ENCODE data around the gene AOC1.
"Not testable (repeated sequence)": the region's sequence is repeated elsewhere in the genome, so short reads cannot be mapped to it uniquely, and the experiment has no call there.

Gene AOC1, protein sequence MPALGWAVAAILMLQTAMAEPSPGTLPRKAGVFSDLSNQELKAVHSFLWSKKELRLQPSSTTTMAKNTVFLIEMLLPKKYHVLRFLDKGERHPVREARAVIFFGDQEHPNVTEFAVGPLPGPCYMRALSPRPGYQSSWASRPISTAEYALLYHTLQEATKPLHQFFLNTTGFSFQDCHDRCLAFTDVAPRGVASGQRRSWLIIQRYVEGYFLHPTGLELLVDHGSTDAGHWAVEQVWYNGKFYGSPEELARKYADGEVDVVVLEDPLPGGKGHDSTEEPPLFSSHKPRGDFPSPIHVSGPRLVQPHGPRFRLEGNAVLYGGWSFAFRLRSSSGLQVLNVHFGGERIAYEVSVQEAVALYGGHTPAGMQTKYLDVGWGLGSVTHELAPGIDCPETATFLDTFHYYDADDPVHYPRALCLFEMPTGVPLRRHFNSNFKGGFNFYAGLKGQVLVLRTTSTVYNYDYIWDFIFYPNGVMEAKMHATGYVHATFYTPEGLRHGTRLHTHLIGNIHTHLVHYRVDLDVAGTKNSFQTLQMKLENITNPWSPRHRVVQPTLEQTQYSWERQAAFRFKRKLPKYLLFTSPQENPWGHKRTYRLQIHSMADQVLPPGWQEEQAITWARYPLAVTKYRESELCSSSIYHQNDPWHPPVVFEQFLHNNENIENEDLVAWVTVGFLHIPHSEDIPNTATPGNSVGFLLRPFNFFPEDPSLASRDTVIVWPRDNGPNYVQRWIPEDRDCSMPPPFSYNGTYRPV

DNA sequence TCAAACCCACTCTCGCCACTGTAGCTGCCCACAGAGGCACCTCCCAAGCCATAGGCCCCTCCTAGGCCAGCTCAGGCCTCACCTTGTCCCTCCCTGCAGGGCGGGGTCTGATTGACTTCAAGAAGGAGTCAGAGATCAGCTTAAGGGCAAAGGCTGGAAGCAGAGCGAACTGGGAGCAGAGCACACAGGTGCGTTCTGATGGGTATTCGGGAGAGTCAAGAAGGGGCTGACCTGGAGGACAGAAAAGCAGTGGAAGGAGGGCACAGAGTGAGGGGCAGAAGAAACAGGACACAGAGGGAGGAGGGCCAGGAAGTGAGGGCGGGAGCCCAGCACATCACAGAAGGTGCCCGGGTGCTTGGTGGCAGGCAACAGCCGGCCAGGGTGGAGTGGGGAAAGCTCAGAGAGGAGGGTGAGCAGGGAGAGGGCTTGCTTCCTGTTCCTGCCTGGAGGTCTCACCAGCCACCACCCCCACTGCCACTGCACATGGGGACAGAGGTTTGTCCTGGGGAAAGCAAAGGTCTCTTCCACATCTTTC is at the start of gene AOC1:
AOC1 (plus strand) TSS at position 147 of the 535 bp plus-strand sequence. CDS start 3,954 bp downstream, outside the sequence.
- DNase-seq = peak; percentile 47

DNA sequence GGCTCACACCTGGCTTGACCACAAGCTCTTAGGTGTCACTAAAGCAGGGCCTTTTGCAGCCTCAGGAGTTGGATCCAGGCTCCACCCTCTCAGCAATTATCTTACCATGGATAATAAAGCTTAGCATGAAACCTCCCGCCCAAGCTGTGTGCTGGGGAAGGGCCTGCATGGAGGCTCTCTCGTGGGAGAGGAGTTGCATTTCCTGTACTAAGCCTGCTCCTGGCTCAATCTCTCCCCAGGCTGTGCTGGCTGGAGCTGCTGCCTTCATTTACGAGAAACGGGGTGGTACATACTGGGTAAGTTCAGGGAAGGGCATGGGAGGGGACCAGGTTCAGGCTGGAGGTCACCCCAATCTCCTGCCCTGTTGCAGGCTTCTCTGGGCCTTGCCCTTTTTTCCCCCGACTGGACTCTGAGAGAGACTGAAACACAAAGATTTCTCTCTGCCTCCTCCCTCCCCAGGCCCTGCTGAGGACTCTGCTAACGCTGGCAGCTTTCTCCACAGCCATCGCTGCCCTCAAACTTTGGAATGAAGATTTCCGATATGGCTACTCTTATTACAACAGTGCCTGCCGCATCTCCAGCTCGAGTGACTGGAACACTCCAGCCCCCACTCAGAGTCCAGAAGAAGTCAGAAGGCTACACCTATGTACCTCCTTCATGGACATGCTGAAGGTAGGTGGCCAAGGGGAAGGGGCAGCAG is 49.0 kb upstream of the AOC1 start:
- DNase-seq = no peak

DNA sequence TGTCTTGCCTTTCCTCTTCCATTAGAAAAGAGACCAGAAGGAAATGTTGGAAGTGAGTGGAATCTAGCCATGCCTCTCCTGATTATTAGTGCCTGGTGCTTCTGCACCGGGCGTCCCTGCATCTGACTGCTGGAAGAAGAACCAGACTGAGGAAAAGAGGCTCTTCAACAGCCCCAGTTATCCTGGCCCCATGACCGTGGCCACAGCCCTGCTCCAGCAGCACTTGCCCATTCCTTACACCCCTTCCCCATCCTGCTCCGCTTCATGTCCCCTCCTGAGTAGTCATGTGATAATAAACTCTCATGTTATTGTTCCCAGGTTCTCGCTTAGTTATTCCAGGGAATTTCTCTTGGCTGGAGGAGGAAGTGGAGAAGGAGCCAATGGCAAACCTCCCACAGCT is 47.5 kb upstream of the AOC1 start:
- no peak for DNase-seq

DNA sequence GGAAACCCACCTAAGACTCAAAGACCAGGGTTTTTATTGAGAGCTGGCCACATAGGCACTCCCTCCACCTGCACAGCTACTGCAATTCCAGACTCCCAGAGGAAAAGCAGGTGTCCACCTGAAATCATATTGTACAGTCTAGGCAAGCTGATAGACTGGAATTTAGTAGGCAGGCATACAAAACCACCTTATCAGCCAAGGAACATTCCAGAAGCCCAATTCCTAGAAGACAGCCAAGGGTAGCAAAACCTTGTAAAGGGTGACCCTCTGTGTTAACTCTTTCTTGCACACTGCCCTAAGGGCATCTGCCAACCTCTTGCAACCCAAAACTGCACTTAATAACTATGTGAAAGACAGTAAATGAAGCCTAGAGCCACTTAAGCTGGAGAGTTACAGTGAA is 46.5 kb upstream of the AOC1 start:
- no peak for DNase-seq

DNA sequence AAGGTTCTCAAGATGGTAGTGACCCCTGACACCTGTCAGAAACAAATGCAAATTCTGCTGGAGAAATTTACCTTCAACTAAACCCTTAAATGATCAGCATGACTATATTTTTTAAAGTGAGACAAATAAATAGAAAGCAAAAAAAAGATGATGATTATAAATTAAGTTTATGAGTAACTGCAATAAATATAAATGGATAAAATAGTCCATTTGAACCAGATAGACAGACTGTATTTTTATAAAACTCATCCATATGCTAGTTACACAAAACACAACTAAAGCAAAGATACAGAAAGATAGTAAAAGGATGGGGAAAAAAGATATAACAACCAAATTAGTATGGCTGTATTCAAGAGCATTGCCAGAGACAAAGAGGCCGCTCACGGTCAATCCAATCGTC is 45.9 kb upstream of the AOC1 start:
- no peak for DNase-seq

DNA sequence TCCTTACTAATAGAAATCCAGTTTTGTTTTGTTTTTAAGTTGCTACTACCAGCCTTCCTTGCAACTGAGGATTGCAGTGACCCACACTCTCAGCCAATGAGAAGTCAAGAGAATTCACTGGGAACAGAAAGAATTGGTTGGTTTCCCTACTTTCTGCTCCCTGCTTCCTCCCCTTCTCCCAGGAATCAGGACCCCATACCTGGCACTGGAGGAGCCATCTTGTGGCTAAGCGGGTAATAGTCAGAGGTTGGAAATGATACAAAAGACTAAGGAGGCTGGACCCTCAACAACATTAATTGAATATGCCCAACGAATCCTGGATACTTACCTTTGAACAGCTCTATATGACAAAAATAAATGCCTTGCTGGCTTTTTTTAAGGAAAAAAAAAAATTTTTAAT is 45.5 kb upstream of the AOC1 start:
- DNase-seq = no peak

DNA sequence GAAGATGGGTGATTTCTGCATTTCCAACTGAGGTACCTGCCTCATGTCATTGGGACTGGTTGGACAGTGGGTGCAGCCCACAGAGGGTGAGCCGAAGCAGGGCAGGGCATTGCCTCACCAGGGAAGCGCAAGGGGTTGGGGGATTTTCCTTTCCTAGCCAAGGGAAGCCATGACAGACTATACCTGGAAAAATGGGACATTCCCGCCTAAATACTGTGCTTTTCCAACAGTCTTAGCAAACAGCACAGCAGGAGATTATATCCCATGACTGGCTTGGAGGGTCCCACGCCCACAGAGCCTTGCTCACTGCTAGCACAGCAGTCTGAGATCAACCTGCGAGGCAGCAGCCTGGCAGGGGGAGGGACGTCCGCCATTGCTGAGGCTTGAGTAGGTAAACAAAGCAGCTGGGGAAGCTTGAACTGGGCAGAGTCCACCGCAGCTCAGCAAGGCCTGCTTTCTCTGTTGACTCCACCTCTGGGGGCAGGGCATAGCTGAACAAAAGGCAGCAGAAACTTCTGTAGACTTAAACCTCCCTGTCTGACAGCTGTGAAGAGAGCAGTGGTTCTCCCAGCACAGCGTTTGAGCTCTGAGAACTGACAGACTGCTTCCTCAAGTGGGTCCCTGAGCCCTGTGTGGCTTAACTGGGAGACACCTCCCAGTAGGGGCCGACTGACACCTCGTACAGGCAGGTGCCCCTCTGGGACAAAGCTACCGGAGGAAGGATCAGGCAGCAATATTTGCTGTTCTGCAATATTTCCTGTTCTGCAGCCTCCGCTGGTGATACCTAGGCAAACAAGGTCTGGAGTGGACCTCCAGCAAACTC is 44.5 kb upstream of the AOC1 start:
- DNase-seq = not testable (repeated sequence)

DNA sequence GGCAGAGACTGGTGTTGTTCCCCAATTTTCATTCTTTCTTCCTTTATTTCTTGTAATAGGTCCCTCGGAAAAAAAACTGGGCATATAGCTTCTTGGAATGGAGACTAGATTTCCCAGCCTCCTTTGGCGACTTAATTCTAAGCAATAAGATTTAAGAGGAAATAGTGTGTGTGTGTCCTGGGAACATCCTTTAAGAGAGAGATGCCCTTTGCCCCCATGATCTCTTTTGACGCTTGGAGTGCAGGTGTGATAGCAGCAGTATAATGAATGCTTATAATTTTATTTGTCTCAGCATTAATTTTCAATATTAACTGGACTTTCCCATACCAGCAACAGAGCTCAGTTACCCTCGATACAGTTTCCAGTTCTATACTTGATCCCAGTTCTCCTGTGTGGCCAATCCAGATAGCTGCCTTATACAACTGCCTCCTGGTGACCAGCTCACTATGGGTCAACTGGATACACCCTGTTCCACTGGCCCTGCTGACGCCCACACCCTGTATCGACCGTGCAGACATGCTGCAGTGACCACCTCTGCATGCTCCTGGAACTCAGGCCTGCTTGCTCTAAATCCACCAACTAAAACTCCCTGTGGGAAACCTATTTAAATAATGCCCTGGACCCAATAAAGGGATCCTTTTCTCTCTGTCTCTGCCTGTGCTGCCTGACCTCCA is 37.9 kb upstream of the AOC1 start:
- DNase-seq = no peak

DNA sequence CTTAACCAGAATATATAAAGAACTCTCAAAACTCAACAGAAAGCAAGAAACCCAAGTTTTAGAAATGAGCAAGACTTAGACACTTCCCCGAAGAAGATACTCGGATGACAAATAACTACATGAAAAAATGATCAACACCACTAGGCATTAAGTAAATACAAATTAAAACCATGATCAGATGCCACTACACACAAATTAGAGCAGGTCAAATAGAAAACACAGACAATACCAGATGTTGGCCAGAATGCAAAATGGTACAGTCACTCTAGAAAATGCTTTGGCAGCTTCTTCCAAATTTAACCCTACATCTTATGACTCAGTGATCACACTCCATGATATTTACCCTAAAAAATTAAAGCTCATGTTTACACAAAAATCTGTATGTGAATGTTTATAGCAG is 33.3 kb upstream of the AOC1 start:
- DNase-seq = no peak

DNA sequence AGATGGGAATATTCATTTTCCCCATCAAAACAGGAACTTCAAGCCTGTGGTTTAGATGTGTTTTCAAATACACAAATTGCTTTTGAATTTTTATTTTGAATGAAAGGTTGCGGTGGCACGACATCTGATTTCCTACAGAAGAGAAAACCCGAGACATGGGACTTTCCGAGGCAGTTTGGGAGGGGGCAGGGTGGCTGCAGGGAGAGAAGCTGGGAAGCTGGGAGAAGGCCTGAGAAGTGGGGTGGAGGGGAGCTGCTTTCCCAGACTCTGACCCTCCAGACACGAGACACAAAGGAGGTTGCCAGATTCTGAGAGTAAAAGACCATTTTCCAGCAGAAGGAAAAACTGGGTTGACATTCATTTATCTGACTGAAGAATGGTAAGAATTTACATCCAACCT is 32.2 kb upstream of the AOC1 start:
- DNase-seq = no peak

DNA sequence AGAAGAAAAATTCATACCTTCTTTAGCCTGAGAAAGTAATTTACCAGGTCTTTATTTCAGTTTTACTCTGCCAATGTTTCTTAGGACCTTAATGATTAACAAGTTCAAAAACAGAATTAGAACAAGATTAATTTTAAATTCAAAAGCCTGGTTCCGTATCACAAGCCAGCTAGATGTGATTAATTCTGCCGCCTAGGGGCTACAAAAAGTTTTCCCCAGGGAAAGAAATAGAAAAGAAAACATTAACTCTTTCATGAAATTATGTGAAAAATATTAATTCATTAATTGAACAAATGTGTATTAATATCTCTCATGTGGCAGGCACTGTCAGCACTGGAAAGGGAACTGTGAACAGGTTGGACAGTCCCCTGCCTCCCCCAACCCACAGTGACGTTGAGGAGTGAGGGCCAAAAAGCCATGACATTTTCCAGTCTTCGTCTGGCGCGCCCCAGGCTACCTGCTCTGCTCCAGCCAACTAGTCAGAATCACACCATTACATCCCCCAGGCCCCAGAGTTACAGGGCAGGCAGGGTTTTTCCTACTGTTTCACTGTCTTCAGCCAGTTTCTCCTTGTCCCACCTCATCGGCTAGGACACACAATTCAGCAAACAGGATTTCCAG is 31.6 kb upstream of the AOC1 start:
- no peak for DNase-seq

DNA sequence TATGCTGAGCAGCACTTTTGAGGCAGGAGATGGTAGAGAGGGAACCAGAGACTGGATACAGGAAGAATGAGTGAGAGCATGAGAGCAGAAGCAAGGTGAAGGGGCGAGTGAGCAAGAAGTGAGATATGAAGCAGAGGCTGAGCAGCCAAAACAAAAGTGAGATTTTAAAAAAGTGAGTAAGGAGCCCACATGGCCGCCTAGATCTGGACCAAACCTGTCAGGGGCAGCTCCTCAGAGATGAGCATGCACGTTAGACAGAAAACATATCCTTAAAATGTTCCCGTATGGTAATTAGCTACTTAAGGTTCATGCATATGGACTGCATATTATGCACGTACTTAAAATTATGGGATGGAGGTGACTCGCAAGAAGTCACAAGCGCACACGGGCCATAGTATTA is 29.3 kb upstream of the AOC1 start:
- DNase-seq = no peak

DNA sequence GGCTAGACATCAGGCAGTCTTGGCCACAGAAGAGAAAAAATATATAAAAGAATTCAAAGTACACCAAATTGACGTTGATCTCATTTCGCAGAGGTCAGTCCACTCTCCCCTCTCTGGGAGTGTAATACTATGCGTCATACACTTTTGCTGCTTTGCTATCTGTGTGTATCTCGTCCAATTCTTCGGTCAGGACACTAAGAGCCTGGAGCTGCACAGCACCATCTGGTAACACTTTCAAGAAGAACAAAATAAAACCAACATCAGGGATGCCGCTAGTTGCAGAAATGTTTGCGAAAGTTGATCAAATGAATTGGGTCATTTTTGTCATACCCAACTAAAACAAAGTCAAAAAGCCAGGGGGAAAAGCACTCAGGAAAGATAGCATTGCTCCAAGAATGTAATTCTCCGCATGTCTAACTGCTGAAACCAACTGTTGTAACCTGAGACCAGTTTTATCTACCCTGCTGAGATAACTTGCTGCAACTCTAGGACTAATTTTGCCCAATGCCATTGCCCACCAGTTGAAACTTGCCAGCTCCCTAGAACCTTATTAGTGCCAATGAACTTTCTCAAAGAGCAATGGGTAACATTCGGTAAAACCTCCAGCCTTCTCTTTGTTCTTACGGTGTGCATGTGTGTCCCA is 28.7 kb upstream of the AOC1 start:
- no peak for DNase-seq

DNA sequence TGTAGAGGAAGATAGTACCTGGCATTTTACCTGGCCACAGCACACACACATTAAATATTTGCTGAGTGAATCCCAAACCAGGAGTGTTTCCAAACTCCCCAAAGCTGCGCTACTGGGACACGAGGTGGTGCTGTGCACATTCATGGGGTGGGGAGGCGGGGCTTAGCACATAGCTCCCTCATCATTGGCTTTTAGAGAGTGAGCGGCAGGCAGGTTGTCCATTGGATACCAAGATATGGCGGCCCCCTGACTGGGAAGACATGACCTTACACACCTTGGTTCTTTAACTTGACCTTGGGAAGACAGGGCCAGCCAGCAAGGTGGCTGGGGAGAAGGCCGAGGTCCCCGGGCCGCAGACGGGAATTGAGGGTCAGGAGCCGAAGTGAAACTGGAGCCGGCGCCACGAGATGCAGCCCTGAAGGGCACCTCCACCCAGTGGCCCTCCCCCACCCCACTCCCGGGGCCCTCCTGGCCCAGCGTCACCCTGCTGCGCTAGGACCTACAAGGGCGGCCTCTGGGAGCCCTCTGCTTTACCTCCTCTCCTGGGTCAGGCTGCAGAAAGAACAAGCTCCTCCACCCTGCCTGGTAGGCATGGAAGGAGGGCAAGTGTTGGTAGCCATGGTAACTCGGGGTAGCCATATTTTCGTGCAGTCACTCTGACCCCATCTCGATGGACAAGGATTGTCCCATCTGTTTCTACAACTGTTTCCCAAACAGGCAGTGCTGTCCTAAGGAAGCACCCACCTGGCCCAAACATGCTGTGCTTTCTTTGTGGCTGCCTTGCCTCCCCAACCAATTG is 27.7 kb upstream of the AOC1 start:
- DNase-seq = no peak

DNA sequence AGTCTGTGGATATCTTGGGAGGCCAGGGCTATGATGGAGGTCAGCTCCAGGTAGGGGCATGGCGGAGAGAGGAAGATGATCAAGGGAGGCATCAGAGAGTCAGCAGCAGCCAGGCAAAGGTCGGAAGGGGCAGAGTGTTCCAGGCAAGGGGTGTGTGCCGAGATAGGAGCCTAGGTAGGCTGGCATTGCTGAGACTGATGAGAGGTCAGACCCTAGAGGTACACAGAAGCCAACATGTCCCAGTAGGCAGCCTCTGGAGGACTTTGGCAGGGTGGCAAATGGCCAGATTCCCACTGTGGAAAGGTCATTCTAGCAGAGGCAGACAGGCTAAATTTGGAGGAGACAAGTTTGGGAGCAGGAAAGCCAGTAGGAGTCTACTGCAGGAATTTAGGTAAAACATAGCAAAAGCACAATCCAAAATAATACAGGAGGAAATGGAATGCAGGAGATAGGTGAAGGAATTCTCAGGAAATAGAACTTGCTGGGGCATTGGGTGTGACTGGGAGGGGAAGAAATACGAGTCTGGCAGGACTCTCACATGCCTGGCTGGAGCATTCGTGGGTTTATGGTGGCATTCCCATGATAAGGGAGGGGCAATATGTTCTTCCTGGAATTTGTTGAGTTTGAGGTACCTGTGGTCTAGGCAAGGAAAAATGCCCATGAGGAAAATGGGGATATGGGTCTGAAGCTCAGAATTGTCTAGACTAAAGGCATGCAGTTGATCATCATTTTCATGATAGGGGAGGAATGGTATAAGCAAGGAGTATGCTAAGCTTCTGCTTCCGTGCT is 26.1 kb upstream of the AOC1 start:
- DNase-seq = no peak

DNA sequence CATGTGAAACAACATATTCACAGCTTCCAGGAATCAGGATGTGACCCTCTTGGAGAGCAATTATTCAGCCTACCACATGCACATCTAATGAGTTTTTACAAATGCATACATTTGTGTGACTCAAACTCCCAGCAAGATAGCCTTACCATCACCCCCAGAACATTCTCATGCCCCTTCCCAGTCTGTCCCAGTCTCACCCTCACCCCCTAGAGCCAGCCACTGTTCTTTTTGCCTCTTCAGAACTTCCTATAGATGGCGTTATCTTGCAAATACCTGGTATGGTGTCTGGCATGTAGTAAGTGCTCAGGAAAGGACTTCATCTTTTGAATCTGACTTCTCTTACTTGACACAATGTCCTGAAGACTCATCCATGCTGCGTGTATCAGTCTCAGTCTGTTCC is 23.9 kb upstream of the AOC1 start:
- no peak for DNase-seq

DNA sequence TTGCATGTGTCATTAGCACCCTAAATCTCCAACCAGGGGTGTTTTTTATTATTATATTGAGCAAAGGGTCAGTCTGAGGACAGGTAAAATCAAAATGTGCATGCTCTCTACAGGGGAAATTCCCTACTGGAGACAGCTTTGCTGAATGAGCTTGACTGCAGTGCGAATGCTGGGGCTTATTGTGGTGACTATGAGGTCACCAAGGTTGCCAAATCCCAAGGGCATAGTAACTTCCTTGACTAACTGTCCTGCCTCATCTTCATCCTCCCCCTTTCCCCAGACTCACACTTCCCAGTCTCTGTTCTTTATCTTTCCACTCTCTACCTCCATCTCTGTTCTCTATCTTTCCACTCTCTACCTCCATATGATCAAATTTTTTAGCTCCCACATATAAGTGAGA is 22.9 kb upstream of the AOC1 start:
- DNase-seq = no peak

DNA sequence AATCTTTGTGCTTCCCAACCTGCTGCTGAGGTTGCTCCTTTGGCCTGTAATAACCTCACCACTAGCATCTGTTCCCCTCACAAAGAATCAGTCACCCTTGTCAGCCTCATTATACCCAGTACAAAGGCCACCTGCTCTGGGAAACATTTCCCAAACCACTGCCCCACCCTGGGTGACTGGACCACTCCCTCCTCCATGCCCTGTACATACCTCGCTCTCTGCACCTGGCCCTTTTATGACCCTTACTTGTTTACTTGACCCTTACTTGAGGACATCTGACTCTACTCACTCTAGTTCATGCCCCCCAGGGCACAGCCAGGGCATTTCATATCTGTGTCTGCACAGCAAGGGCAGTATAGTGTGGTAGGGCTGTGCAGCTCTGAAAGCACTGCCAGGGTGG is 21.4 kb upstream of the AOC1 start:
- DNase-seq = no peak

DNA sequence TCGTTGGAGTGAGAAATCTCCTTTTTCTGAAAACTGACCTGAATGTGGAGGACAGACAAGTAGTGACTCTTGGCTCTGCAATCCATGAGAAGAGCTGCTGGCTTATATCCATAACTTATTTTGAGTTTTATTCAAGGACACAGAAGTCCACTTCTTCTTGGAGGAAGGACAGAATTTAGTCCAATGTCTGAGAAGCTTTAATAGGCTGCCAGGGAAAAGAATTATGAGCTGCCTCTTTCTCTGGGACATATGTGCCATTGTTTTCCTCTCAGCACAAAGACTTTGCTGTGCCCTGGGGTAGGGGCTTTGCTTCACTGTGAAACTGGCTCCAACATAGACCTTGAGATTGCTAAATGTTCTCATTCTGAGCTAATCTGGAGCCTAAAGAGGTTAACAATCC is 20.5 kb upstream of the AOC1 start:
- DNase-seq = no peak

All from hematopoietic multipotent progenitor cell treated with erythropoietin and hydrocortisone succinate and interleukin-3 and kit ligand, for 4 days (in vitro differentiated cells).